ENCODE results near the gene PIAS2.

Gene PIAS2

GRCh38 chr18:46894124-46894523, 23.2 kb downstream of the PIAS2 start:
- TF ChIP-seq EP300 (IDR thresholded peaks at IDR 0.05; ENCODE audit: borderline replicate concordance) (no peak), ZBTB7A (IDR thresholded peaks at IDR 0.05; ENCODE audit: low read depth) (no peak), TEAD4 (IDR thresholded peaks at IDR 0.05) (no peak), RAD21 (IDR thresholded peaks at IDR 0.05; ENCODE audit: low read depth) (no peak), USF1 (IDR thresholded peaks at IDR 0.05) (no peak), EGR1 (IDR thresholded peaks at IDR 0.05) (no peak), TCF12 (IDR thresholded peaks at IDR 0.05; ENCODE audit: low read depth) (no peak), CEBPB (IDR thresholded peaks at IDR 0.05) (no peak), NFIC (IDR thresholded peaks at IDR 0.05) (no peak), TAF1 (IDR thresholded peaks at IDR 0.05; ENCODE audit: low read depth) (no peak)
- TF ChIP-seq, protein P1, sequence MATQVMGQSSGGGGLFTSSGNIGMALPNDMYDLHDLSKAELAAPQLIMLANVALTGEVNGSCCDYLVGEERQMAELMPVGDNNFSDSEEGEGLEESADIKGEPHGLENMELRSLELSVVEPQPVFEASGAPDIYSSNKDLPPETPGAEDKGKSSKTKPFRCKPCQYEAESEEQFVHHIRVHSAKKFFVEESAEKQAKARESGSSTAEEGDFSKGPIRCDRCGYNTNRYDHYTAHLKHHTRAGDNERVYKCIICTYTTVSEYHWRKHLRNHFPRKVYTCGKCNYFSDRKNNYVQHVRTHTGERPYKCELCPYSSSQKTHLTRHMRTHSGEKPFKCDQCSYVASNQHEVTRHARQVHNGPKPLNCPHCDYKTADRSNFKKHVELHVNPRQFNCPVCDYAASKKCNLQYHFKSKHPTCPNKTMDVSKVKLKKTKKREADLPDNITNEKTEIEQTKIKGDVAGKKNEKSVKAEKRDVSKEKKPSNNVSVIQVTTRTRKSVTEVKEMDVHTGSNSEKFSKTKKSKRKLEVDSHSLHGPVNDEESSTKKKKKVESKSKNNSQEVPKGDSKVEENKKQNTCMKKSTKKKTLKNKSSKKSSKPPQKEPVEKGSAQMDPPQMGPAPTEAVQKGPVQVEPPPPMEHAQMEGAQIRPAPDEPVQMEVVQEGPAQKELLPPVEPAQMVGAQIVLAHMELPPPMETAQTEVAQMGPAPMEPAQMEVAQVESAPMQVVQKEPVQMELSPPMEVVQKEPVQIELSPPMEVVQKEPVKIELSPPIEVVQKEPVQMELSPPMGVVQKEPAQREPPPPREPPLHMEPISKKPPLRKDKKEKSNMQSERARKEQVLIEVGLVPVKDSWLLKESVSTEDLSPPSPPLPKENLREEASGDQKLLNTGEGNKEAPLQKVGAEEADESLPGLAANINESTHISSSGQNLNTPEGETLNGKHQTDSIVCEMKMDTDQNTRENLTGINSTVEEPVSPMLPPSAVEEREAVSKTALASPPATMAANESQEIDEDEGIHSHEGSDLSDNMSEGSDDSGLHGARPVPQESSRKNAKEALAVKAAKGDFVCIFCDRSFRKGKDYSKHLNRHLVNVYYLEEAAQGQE (IDR thresholded peaks at IDR 0.05; ENCODE audit: low read depth): no peak

DNA sequence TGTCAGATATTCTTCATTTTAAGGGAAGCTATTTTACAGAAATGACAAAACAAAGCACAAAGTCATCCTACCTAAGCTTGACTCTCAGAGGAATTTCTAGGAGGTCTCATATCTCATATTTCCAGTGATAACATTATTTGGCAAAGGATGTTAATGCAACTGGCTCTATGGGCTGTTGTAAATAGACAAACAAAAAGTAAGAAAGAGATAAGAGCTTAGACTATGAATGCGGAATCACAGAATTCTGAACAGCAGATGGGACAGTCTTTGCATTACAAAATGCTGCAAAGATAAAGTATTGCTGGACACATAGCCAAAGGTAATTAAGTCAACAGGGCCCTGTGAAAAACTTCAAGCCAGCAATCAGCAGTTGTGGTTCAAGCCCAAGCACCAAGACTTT, 23.9 kb downstream of the PIAS2 start:
- no peak for TF ChIP-seq CEBPB (IDR thresholded peaks at IDR 0.05)
- no peak for TF ChIP-seq NFIC (IDR thresholded peaks at IDR 0.05)
- TF ChIP-seq EGR1 (IDR thresholded peaks at IDR 0.05): no peak
- no peak for TF ChIP-seq FOXM1 (IDR thresholded peaks at IDR 0.05; ENCODE audit: borderline replicate concordance, low read depth)
- no peak for TF ChIP-seq MAX (IDR thresholded peaks at IDR 0.05)

- TF ChIP-seq TAF1 (IDR thresholded peaks at IDR 0.05; ENCODE audit: low read depth) (no peak), NFIC (IDR thresholded peaks at IDR 0.05) (no peak), EP300 (IDR thresholded peaks at IDR 0.05; ENCODE audit: borderline replicate concordance) (no peak)
- TF ChIP-seq, protein P1 (IDR thresholded peaks at IDR 0.05; ENCODE audit: low read depth): no peak
Observed at GRCh38 chr18:46892842-46893241, 24.5 kb downstream of the PIAS2 start.

- TF ChIP-seq NFIC (IDR thresholded peaks at IDR 0.05) (no peak), YY1 (IDR thresholded peaks at IDR 0.05; ENCODE audit: low read depth) (no peak), MAX (IDR thresholded peaks at IDR 0.05) (no peak), CREB1 (IDR thresholded peaks at IDR 0.05; ENCODE audit: low read depth) (no peak), EGR1 (IDR thresholded peaks at IDR 0.05) (no peak), CEBPB (IDR thresholded peaks at IDR 0.05) (no peak), TCF12 (IDR thresholded peaks at IDR 0.05; ENCODE audit: low read depth) (no peak), EP300 (IDR thresholded peaks at IDR 0.05; ENCODE audit: borderline replicate concordance) (no peak), USF1 (IDR thresholded peaks at IDR 0.05) (no peak), FOXM1 (IDR thresholded peaks at IDR 0.05; ENCODE audit: borderline replicate concordance, low read depth) (no peak), TEAD4 (IDR thresholded peaks at IDR 0.05) (no peak), RAD21 (IDR thresholded peaks at IDR 0.05; ENCODE audit: low read depth) (no peak), ZBTB7A (IDR thresholded peaks at IDR 0.05; ENCODE audit: low read depth) (no peak), TAF1 (IDR thresholded peaks at IDR 0.05; ENCODE audit: low read depth) (no peak)
- TF ChIP-seq, protein P1 (IDR thresholded peaks at IDR 0.05; ENCODE audit: low read depth): no peak
Observed at GRCh38 chr18:46891742-46892214, 25.5 kb downstream of the PIAS2 start.

DNA sequence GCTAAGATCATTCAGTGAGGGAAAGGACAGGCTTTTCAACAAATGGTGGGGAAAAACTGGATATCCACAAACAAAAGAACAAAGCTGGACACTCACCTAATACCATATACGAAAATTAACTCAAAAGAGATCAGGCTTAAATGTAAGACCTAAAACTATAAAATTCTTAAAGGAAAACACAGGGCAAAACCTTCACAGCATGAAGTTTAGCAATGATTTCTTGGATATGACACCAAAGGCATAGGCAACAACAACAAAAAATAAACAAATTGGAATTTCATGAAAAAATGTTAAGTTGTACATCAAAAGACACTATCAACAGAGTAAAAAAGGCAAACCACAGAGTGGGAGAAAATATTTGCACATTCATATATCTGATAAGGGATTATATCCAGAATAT, 28.3 kb downstream of the PIAS2 start:
- TF ChIP-seq, protein P1 (IDR thresholded peaks at IDR 0.05; ENCODE audit: low read depth): no peak
- TF ChIP-seq CEBPB (IDR thresholded peaks at IDR 0.05): no peak
- TF ChIP-seq YY1 (IDR thresholded peaks at IDR 0.05; ENCODE audit: low read depth): no peak
- TF ChIP-seq NFIC (IDR thresholded peaks at IDR 0.05): no peak
- TF ChIP-seq TAF1 (IDR thresholded peaks at IDR 0.05; ENCODE audit: low read depth): no peak
- no peak for TF ChIP-seq ZBTB7A (IDR thresholded peaks at IDR 0.05; ENCODE audit: low read depth)

All from Ishikawa (cell line).